ENCODE data around the gene WWOX. TPM values are rescaled to one million over a fixed set of nuclear protein-coding genes. Genes with fewer than 3 reads are reported as not detected.

Gene WWOX
- total RNA-seq, 2 donors from 2014 or later: 33.8 to 82.5 TPM

GRCh38 chr16:78789561-78789960, 690.1 kb downstream of the WWOX start:
- H3K27me3 ChIP-seq (replicated peaks; ENCODE audit: insufficient read depth): no peaks in the 10 kb centered on the region
- no peak for TF ChIP-seq CTCF (IDR thresholded peaks at IDR 0.05)
- H3K9me3 ChIP-seq: no peaks in the 10 kb centered on the region

DNA sequence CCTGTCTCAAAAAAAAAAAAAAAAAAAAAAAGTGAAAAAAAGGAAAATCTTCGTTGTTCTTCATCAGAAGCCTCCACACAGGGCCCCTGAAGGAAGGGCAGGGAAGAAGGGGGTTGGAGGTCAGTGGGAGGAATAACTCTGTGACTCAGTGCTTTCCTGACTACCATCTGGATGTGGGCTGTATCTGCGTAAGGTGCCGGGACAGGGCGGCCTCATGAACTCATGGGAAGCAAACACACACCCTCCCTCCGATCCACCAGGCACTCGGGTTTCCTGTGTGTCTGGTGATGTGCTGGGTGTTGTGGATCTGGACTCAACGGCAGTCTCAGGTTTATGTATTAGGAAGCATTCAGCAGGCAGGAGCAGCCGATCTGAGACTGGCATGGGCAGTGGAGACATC, 691.6 kb downstream of the WWOX start:
- Histone ChIP-seq H3K27me3 (replicated peaks; ENCODE audit: insufficient read depth) (no peaks in the 10 kb centered on the region), H3K4me1 (ENCODE audit: control insufficient read depth in 1 of 2, low read depth in 2 of 2) (no peaks in the 10 kb centered on the region), H3K27ac (no peak overlapping the region), H3K4me3 (no peak overlapping the region), H3K36me3 (no peaks in the 10 kb centered on the region), H3K9me3 (no peaks in the 10 kb centered on the region)
- ATAC-seq (ENCODE audit: insufficient number of reproducible peaks, low FRiP score, low read depth) (no peak), DNase-seq (ENCODE audit: low spot score) (no peak)
- no peak for TF ChIP-seq CTCF (IDR thresholded peaks at IDR 0.05)

More at GRCh38 chr16:78789561-78789960, 690.1 kb downstream of the WWOX start:
- ATAC-seq (ENCODE audit: insufficient number of reproducible peaks, low FRiP score, low read depth) (no peak), DNase-seq (ENCODE audit: low spot score) (no peak)
- Histone ChIP-seq H3K4me3 (no peak overlapping the region), H3K4me1 (ENCODE audit: control insufficient read depth in 1 of 2, low read depth in 2 of 2) (no peaks in the 10 kb centered on the region), H3K36me3 (no peaks in the 10 kb centered on the region), H3K27ac (no peak overlapping the region)

DNA sequence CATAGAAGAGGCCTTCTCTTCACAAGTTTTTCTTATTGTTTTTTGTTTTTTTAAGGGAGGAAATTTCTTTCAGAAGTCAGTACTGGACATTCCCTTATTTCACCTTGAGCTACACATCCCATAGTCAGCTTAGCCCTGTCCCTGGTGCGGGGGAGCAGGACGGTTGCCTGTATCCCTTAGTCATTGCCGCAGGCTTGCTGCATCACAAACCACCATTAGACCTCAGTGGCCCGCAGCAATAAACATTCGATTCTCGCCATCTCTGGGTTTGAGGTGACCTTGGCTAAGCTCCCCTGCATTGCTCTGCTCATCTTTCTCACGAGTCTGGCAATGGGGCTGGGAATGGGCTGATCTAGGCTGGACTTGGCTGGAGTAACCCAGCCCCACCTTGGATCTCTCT, 692.5 kb downstream of the WWOX start:
- Histone ChIP-seq H3K9me3 (no peaks in the 10 kb centered on the region), H3K4me3 (no peak overlapping the region), H3K27me3 (replicated peaks; ENCODE audit: insufficient read depth) (no peaks in the 10 kb centered on the region), H3K4me1 (ENCODE audit: control insufficient read depth in 1 of 2, low read depth in 2 of 2) (no peaks in the 10 kb centered on the region), H3K27ac (no peak overlapping the region), H3K36me3 (no peaks in the 10 kb centered on the region)
- DNase-seq (ENCODE audit: low spot score) (no peak), ATAC-seq (ENCODE audit: insufficient number of reproducible peaks, low FRiP score, low read depth) (no peak)
- TF ChIP-seq CTCF (IDR thresholded peaks at IDR 0.05): no peak

- H3K9me3 ChIP-seq: no peaks in the 10 kb centered on the region
- no peak for DNase-seq (ENCODE audit: low spot score)
- H3K36me3 ChIP-seq: no peaks in the 10 kb centered on the region
- H3K27me3 ChIP-seq (replicated peaks; ENCODE audit: insufficient read depth): no peaks in the 10 kb centered on the region
- no peak for TF ChIP-seq CTCF (IDR thresholded peaks at IDR 0.05)
- H3K4me1 ChIP-seq (ENCODE audit: control insufficient read depth in 1 of 2, low read depth in 2 of 2): no peaks in the 10 kb centered on the region
- H3K27ac ChIP-seq: no peak overlapping the region
- ATAC-seq (ENCODE audit: insufficient number of reproducible peaks, low FRiP score, low read depth): no peak
- no peak overlapping the region for H3K4me3 ChIP-seq
Measured at GRCh38 chr16:78792952-78793351, 693.5 kb downstream of the WWOX start.

DNA sequence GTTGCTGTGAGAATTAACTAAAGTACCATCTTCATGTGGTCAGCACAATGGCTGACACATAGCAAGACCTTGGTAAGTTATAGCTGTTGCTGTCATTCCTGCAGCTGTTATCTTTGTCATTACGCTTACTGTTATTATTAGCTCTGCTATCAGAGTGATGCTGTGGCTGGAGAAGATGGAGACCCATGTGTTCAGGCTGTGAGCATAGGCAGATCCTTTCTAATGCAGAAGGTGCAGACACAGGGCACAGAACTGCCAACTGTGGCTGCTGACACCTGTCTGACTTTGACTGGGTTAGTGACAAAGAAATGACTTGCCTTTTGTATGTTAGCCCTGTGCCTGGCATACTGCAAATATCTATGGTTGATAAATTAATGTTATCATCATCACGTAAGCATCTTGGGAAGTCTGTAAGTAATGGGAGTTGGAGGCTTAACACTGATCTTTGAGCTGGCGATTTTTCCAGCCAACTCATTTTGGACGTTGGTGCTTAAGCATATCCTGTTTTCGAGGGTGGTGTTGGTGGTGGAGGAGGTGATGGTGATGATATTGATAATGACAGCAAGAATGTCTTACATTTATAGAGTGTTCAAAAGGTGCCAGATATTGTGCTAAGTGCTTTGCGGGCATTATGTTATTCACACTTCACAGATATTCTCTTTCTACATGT, 695.3 kb downstream of the WWOX start:
- ATAC-seq (ENCODE audit: insufficient number of reproducible peaks, low FRiP score, low read depth) (no peak), DNase-seq (ENCODE audit: low spot score) (no peak)
- H3K4me3 ChIP-seq: no peak overlapping the region
- H3K27ac ChIP-seq: no peak overlapping the region
- no peaks in the 10 kb centered on the region for H3K4me1 ChIP-seq (ENCODE audit: control insufficient read depth in 1 of 2, low read depth in 2 of 2)
- H3K27me3 ChIP-seq (replicated peaks; ENCODE audit: insufficient read depth): no peaks in the 10 kb centered on the region
- no peaks in the 10 kb centered on the region for H3K9me3 ChIP-seq
- H3K36me3 ChIP-seq: no peaks in the 10 kb centered on the region
- TF ChIP-seq CTCF (IDR thresholded peaks at IDR 0.05): no peak
